ENCODE data around the gene TALDO1. TPM values are rescaled to one million over a fixed set of nuclear protein-coding genes. Genes with fewer than 3 reads are reported as not detected.

The TALDO1 gene
- total and polyA plus RNA-seq, 10 of the 15 experiments (the other 5 are each of a cell fraction or from before 2014, with no cell fraction given): 121 to 302 (median 182) TPM

- no peak for TF ChIP-seq MYB (IDR thresholded peaks at IDR 0.05; ENCODE audit: borderline replicate concordance, low read depth, low read length)
- no peak for TF ChIP-seq RCOR1 (conservative IDR thresholded peaks at IDR 0.05; ENCODE audit: low read depth, low read length)
- TF ChIP-seq HDAC2 (IDR thresholded peaks at IDR 0.05): no peak
- TF ChIP-seq YY1 (IDR thresholded peaks at IDR 0.05; ENCODE audit: low read depth, low read length): no peak
- TF ChIP-seq HDAC6 (IDR thresholded peaks at IDR 0.05; ENCODE audit: unreplicated experiment): no peak
- no peak for TF ChIP-seq TCF3 (IDR thresholded peaks at IDR 0.05; ENCODE audit: borderline replicate concordance, insufficient read depth, low read depth, low read length)
- no peak for TF ChIP-seq NFYB (IDR thresholded peaks at IDR 0.05; ENCODE audit: insufficient read depth, low read depth, low read length)
- no peak for TF ChIP-seq TAF1 (IDR thresholded peaks at IDR 0.05; ENCODE audit: borderline replicate concordance, low read depth, low read length)
- no peak for TF ChIP-seq BMI1 (IDR thresholded peaks at IDR 0.05; ENCODE audit: borderline replicate concordance)
Measured at GRCh38 chr11:701741-702461, 45.4 kb upstream of the TALDO1 start (continued).

- DNase-seq (ENCODE audit: low read depth, low spot score): no peak
- no peak for ATAC-seq
- ChIA-PET POLR2A (interaction anchor here (1.5 kb wide), 1 partner anchor 9 kb away, joined by 5 read pairs; no protein-coding TSS in a partner anchor), RAD21 (ENCODE audit: unreplicated experiment) (interaction anchor here (1.1 kb wide), 1 partner anchor 24 kb away, joined by 3 read pairs; no protein-coding TSS in a partner anchor), CTCF (no interaction called here), SMC1A (ENCODE audit: uncharacterized antibody, unreplicated experiment) (no interaction called here)
- WGBS (ENCODE audit: insufficient coverage, insufficient replicate concordance, low lambda C conversion rate, missing lambda C conversion rate): 49% methylated on average over 23 of the region's 26 CpGs
- Histone ChIP-seq H3K4me3 (no peak overlapping the region), H3K9ac (ENCODE audit: control insufficient read depth, insufficient read depth, low read length) (no peak overlapping the region), H4K20me1 (ENCODE audit: control insufficient read depth, insufficient read depth) (no peaks in the 10 kb centered on the region), H2AFZ (ENCODE audit: control insufficient read depth, low read depth, low read length) (no peak overlapping the region), H3K4me2 (ENCODE audit: control insufficient read depth, insufficient read depth) (no peak overlapping the region), H3K27me3 (replicated peaks in 1 of 2; ENCODE audit: control insufficient read depth in 2 of 2, insufficient read depth in 2 of 2, low read length in 1 of 2) (no peaks in the 10 kb centered on the region; a peak in 1 of 4 replicates), H3K36me3 (ENCODE audit: control insufficient read depth in 2 of 2, insufficient read depth in 2 of 2, low read length in 1 of 2) (peaks cover 0 to 5% of the 10 kb centered on the region in 2 experiments; a peak in 2 of 4 replicates), H3K79me2 (ENCODE audit: control insufficient read depth, insufficient read depth, low read length) (no peaks in the 10 kb centered on the region; the same call in 1 of the 2 replicates), H3K9me3 (replicated peaks; ENCODE audit: control insufficient read depth, insufficient read depth, low read length) (no peaks in the 10 kb centered on the region), H3K27ac (ENCODE audit: control insufficient read depth, insufficient read depth) (no peak overlapping the region), H3K4me1 (ENCODE audit: control insufficient read depth, insufficient read depth, low read length) (peaks cover 4% of the 10 kb centered on the region)
- no peak for FAIRE-seq
- in situ Hi-C loops (cut with MboI): no loop called here
- BruUV-seq (replicated peaks): no TSS peak
- intact Hi-C loops (cut with micrococcal nuclease; ENCODE audit: unreplicated experiment): no loop called here
- TF ChIP-seq E2F8 (IDR thresholded peaks at IDR 0.05; ENCODE audit: low read depth, partially characterized antibody) (no peak), EZH2 (IDR thresholded peaks at IDR 0.05; ENCODE audit: borderline replicate concordance, control insufficient read depth, low read depth, low read length) (no peak), ZNF687 (IDR thresholded peaks at IDR 0.05) (no peak)
Measured at GRCh38 chr11:702462-703461, 44.5 kb upstream of the TALDO1 start.

Measured in GM12878 (cell line).